Testis (tissue), 3 donors: Measurements from ENCODE around the gene RPL31. TPM values are rescaled to one million over a fixed set of nuclear protein-coding genes. Genes with fewer than 3 reads are reported as not detected.

ENCODE experiments used
- DNase-seq: peaks from one replicate; pipeline ENCODE4 v3.0.0-alpha.2; 2019
- H3K27ac ChIP-seq, 2 donors: fragments of 200-600 bp; sonication (generic); one replicate each; pipeline ENCODE4 v1.5.1; 2019
- H3K27me3 ChIP-seq: fragments of 200-600 bp; sonication (generic); one replicate; pipeline ENCODE4 v1.5.1; 2019
- H3K36me3 ChIP-seq: fragments of 200-600 bp; sonication (generic); one replicate; pipeline ENCODE4 v1.5.1; 2017; ENCODE audit warnings: low read depth; ENCODE audit errors: missing control alignments
- H3K4me1 ChIP-seq: fragments of 200-600 bp; sonication (generic); one replicate; pipeline ENCODE4 v1.5.1; 2019
- H3K4me3 ChIP-seq, 2 donors: fragments of 200-600 bp; sonication (generic); one replicate each; pipeline ENCODE4 v1.5.1; 2017 to 2019
- H3K9me3 ChIP-seq: fragments of 200-600 bp; sonication (generic); one replicate; pipeline ENCODE4 v1.5.1; 2017
- CTCF ChIP-seq, 3 experiments: fragments of 450-650 bp in 2 of 3; fragments of 200-600 bp in 1 of 3; sonication (generic) in 1 of 3; IDR thresholded peaks; one replicate each; pipeline ENCODE4 v1.5.1; 2016 to 2019; ENCODE audit warnings: antibody characterized with exemption in 3 of 3, mild to moderate bottlenecking in 2 of 3, moderate library complexity in 1 of 3
- POLR2A ChIP-seq: fragments of 450-650 bp; IDR thresholded peaks from one replicate; pipeline ENCODE4 v1.6.1; 2017; ENCODE audit warnings: antibody characterized with exemption, mild to moderate bottlenecking, moderate library complexity
- WGBS, 2 donors: methylation state at CpG; one replicate each; pipeline ENCODE4 v1.1.5; 2018; 5-methylcytosine and 5-hydroxymethylcytosine counted together
- intact Hi-C: fragments of 100-400 bp; cut with DNase I; formaldehyde crosslinking; loops from one replicate; pipeline ENCODE4 v1.15.1; 2023; ENCODE audit warnings: low total_unique reads
- polyA plus RNA-seq: library from polyadenylated mRNA; stranded (reverse); fragments of 350-450 nt; fragmentation: Illumina TruSeq; extraction: RNeasy Lipid Tissue Mini Kit (QIAGEN cat#74804); gene quantifications from one replicate; pipeline ENCODE4 v1.2.3, GENCODE V29; 2014; ENCODE audit warnings: low read depth, low replicate concordance; ENCODE audit not compliant: insufficient read depth
- total RNA-seq, 2 donors: library from RNA; depleted of rRNA; stranded (reverse); fragments of >200 nt; gene quantifications; one replicate each; pipeline ENCODE4 v1.2.3, GENCODE V29; 2016

RPL31 gene
- total and polyA plus RNA-seq, 3 donors from 2014 or later, result 404 to 1,643 (median 715) TPM

DNA sequence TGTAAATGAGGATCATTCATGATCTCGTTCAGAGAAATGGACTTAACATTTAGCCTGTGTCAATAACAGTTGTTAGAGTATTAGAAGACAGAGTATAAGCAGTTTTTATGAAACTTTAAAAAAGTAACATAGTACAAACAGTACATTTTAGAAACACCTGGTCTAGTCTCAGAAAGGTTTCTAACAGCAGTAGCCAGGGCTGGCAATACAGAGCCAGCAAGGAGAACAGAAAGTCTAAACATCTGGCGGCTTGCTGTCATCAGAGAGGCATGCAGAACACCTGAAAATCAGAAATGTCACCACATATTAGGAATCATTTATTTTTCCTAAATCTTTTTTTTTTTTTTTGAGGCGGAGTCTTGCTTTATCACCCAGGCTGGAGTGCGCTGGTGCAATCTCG, 50.1 kb downstream of the RPL31 start:
- Histone ChIP-seq H3K36me3 (no peaks in the 10 kb centered on the region), H3K27ac (no peak overlapping the region), H3K9me3 (no peaks in the 10 kb centered on the region), H3K4me3 (no peak overlapping the region), H3K27me3 (no peaks in the 10 kb centered on the region), H3K4me1 (no peaks in the 10 kb centered on the region)
- intact Hi-C loops, result no loop called here
- WGBS, 2 donors, result 94 to 97% methylated on average over 5 of the region's 5 CpGs
- no peak for DNase-seq
- TF ChIP-seq CTCF (IDR thresholded peaks at IDR 0.05) (no peak), POLR2A (no peak)

DNA sequence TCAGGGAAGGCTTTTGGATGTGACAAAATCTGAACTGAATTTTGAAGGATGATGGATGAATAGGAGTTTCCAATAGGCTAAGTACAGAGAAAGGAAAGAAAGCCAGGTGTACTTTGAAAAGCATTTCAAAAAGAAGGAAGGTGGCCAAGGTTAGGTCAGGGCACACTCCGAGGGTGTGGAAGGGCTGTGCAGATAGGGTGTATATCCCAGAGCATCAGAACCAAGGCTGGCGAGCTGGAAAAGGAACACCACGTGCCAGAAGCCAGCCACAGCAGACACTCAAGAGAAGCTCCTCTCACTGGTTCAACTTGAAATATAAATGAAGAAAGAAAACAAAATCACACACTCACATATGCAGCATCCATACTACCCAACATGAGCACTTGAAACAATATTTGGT, 51.0 kb downstream of the RPL31 start:
- 67 to 72% methylated on average over 3 of the region's 3 CpGs for WGBS, 2 donors
- Histone ChIP-seq H3K27me3 (no peaks in the 10 kb centered on the region), H3K9me3 (no peaks in the 10 kb centered on the region), H3K4me3 (no peak overlapping the region), H3K4me1 (no peaks in the 10 kb centered on the region), H3K27ac (no peak overlapping the region), H3K36me3 (no peaks in the 10 kb centered on the region)
- no peak for DNase-seq
- TF ChIP-seq POLR2A (no peak), CTCF (IDR thresholded peaks at IDR 0.05) (no peak)
- intact Hi-C loops, result no loop called here

Other genes with a start within 250 kb of the RPL31 start
- gene NPAS2, start 182.2 kb upstream of the RPL31 start, total RNA-seq, result 10 to 100 TPM; 46.7 to 64.2 TPM
- 20.4 TPM for gene NPAS2, start 182.2 kb upstream of the RPL31 start, polyA plus RNA-seq
- 100 to 1,000 TPM in 1 of 2 donors, 10 to 100 TPM in 1; 90.1 to 125 TPM for gene TBC1D8, start 149.1 kb downstream of the RPL31 start, total RNA-seq
- gene TBC1D8, start 149.1 kb downstream of the RPL31 start, polyA plus RNA-seq, result 62.2 TPM